ENCODE measurements around the gene CHST5.

CHST5 gene

GRCh38 chr16:75535901-75536300 lies at the start of gene CHST5:
Gene CHST5, minus strand, starts transcription at chr16:75536108. Its CDS starts 5,724 bp downstream, at chr16:75530384.
- TF ChIP-seq CTCF (IDR thresholded peaks at IDR 0.05; ENCODE audit: extremely low read depth, insufficient read depth, missing control alignments): no peak
- in situ Hi-C loops (cut with MboI; ENCODE audit: low pct_unique_long_range_greater_than_20kb, low sequenced_read_pairs, unreplicated experiment): no loop called here
- no peak for DNase-seq (ENCODE audit: low spot score)

- in situ Hi-C loops (cut with MboI; ENCODE audit: low pct_unique_long_range_greater_than_20kb, low sequenced_read_pairs, unreplicated experiment): no loop called here
- no peak for DNase-seq (ENCODE audit: low spot score)
- no peak for TF ChIP-seq CTCF (IDR thresholded peaks at IDR 0.05; ENCODE audit: extremely low read depth, insufficient read depth, missing control alignments)
Measured at GRCh38 chr16:75584108-75584507, 48.2 kb upstream of the CHST5 start.

- TF ChIP-seq CTCF (IDR thresholded peaks at IDR 0.05; ENCODE audit: extremely low read depth, insufficient read depth, missing control alignments): no peak
- no peak for DNase-seq (ENCODE audit: low spot score)
- in situ Hi-C loops (cut with MboI; ENCODE audit: low pct_unique_long_range_greater_than_20kb, low sequenced_read_pairs, unreplicated experiment): no loop called here
Measured at GRCh38 chr16:75579281-75579834, 43.5 kb upstream of the CHST5 start.

GRCh38 chr16:75578725-75579124 lies 42.8 kb upstream of the CHST5 start:
- in situ Hi-C loops (cut with MboI; ENCODE audit: low pct_unique_long_range_greater_than_20kb, low sequenced_read_pairs, unreplicated experiment): no loop called here
- no peak for TF ChIP-seq CTCF (IDR thresholded peaks at IDR 0.05; ENCODE audit: extremely low read depth, insufficient read depth, missing control alignments)
- no peak for DNase-seq (ENCODE audit: low spot score)

GRCh38 chr16:75578212-75578611 lies 42.3 kb upstream of the CHST5 start:
- TF ChIP-seq CTCF (IDR thresholded peaks at IDR 0.05; ENCODE audit: extremely low read depth, insufficient read depth, missing control alignments): no peak
- no peak for DNase-seq (ENCODE audit: low spot score)
- in situ Hi-C loops (cut with MboI; ENCODE audit: low pct_unique_long_range_greater_than_20kb, low sequenced_read_pairs, unreplicated experiment): no loop called here

- in situ Hi-C loops (cut with MboI; ENCODE audit: low pct_unique_long_range_greater_than_20kb, low sequenced_read_pairs, unreplicated experiment): no loop called here
- no peak for DNase-seq (ENCODE audit: low spot score)
- no peak for TF ChIP-seq CTCF (IDR thresholded peaks at IDR 0.05; ENCODE audit: extremely low read depth, insufficient read depth, missing control alignments)
Measured at GRCh38 chr16:75576384-75576811, 40.5 kb upstream of the CHST5 start.

All from GM13977 (cell line).